NB4 (cell line): ENCODE measurements around the gene CYYR1.

ENCODE experiments used
- DNase-seq: peaks from one replicate; pipeline ENCODE4 v3.0.0; 2010; ENCODE audit warnings: low read depth
- H3K4me3 ChIP-seq: one replicate; pipeline ENCODE4 v1.5.1; 2011; ENCODE audit warnings: mild to moderate bottlenecking, low read depth, low read length, moderate library complexity
- MAX ChIP-seq: IDR thresholded peaks from 2 replicates; pipeline ENCODE4 v1.6.1; 2011; ENCODE audit warnings: low read depth, low read length
- MYC ChIP-seq: IDR thresholded peaks from 2 replicates; pipeline ENCODE4 v1.6.1; 2011; ENCODE audit warnings: low read depth, low read length
- POLR2A ChIP-seq: IDR thresholded peaks from 2 replicates; pipeline ENCODE4 v1.6.1; 2011; ENCODE audit warnings: mild to moderate bottlenecking; ENCODE audit not compliant: insufficient read length; ENCODE audit errors: extremely low read depth
- TF ChIP-seq, protein P1 (sequence below): IDR thresholded peaks from one replicate; pipeline ENCODE4 v1.5.1; 2012; ENCODE audit warnings: low read depth, low read length

CYYR1 gene

DNA sequence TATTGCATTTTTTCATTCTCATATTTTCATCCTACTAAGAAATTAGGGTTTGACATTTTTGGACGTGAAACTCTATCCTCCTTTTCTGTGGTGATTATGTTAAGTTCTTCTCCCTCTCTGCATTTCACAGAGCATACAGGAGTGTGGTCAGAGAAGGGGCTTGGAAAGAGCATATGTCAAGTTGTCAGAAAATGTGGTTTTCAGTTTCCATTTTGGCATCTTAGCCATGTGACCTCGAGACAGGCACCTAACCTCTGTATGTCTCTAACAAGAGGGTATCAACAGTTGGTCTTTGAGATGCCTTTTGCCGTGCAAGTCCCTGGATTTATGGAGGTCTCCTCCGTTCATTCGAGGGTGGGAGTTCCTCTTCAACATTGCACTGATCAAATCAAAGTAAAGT lies 140.7 kb downstream of the CYYR1 start:
- TF ChIP-seq, protein P1, sequence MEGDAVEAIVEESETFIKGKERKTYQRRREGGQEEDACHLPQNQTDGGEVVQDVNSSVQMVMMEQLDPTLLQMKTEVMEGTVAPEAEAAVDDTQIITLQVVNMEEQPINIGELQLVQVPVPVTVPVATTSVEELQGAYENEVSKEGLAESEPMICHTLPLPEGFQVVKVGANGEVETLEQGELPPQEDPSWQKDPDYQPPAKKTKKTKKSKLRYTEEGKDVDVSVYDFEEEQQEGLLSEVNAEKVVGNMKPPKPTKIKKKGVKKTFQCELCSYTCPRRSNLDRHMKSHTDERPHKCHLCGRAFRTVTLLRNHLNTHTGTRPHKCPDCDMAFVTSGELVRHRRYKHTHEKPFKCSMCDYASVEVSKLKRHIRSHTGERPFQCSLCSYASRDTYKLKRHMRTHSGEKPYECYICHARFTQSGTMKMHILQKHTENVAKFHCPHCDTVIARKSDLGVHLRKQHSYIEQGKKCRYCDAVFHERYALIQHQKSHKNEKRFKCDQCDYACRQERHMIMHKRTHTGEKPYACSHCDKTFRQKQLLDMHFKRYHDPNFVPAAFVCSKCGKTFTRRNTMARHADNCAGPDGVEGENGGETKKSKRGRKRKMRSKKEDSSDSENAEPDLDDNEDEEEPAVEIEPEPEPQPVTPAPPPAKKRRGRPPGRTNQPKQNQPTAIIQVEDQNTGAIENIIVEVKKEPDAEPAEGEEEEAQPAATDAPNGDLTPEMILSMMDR = no peak
- no peak for TF ChIP-seq MAX
- TF ChIP-seq POLR2A = no peak
- TF ChIP-seq MYC = no peak
- DNase-seq = no peak
- H3K4me3 ChIP-seq = no peak overlapping the region

DNA sequence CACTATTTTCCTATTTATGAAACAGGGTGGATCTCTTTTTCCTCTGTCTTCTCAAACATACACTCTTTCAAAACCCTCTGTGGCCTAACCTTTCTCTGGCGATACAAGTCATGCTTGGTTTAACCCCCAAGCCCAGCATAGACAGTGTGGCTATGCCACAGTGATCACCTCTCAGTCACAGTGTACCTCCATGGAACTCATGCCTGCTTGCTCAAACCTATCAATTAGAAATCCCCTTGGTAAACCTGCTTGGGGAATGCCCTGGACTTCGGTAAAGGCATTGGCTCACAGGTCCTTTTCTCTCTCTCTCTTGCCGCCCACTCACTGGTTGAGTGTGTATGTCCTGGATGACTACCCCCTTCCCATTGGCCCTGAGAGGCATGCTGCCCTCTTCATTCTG lies 147.5 kb downstream of the CYYR1 start:
- DNase-seq = no peak
- TF ChIP-seq MAX (no peak), POLR2A (no peak), MYC (no peak)
- TF ChIP-seq, protein P1 = no peak
- no peak overlapping the region for H3K4me3 ChIP-seq

- no peak for DNase-seq
- TF ChIP-seq MAX (no peak), POLR2A (no peak), MYC (no peak)
- TF ChIP-seq, protein P1 = no peak
- H3K4me3 ChIP-seq = no peak overlapping the region
Measured at GRCh38 chr21:26423511-26423910, 149.6 kb downstream of the CYYR1 start.

- TF ChIP-seq, protein P1 = no peak
- no peak for TF ChIP-seq MYC
- TF ChIP-seq MAX = no peak
- no peak for TF ChIP-seq POLR2A
- no peak for DNase-seq
- no peak overlapping the region for H3K4me3 ChIP-seq
Measured at GRCh38 chr21:26422706-26423105, 150.4 kb downstream of the CYYR1 start.

DNA sequence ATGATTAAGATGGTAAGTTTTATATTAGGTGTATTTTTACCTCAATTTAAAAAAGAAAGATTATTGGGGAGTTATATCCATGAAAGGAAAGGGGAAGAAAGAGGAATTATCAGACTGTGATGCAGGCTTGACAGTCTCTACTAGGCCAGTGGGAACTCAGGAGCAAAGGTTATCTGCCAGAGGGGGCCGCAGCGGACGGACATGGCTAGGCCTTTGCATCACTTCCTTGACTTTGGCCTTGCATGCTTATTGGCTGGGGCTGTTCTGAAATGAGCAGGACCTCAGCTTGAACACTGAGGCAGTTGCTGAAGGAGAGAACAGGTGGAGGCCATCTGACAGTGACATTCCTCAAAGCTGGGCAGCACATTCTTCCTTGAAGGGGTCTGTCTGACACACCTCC lies 150.9 kb downstream of the CYYR1 start:
- TF ChIP-seq, protein P1 = no peak
- TF ChIP-seq POLR2A (no peak), MAX (no peak), MYC (no peak)
- no peak overlapping the region for H3K4me3 ChIP-seq
- DNase-seq = no peak

DNA sequence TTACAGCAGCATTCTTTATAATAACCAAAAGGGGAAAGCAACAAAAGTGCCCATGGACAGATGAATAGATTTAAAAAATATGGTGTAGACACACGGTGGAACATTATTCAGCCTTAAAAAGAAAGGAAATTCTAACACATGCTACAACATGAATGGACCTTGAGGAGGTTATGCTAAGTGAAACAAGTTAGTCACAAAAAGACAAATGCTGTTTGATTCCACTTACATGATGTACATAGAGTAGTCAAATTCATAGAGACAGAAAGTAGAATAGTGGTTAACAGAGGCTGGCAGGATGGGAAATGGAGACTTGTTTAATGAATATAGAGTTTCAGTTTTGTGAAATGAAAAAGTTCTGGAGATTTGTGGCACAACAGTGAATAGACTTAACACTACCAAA lies 151.4 kb downstream of the CYYR1 start:
- TF ChIP-seq, protein P1 = no peak
- TF ChIP-seq MYC (no peak), POLR2A (no peak), MAX (no peak)

More for the DNA sequence above, 151.4 kb downstream of the CYYR1 start:
- H3K4me3 ChIP-seq = no peak overlapping the region
- no peak for DNase-seq
